ENCODE measurements around the gene RNF207. TPM values are rescaled to one million over a fixed set of nuclear protein-coding genes. Genes with fewer than 3 reads are reported as not detected.

RNF207 gene
- total RNA-seq, 1 donor from 2014 or later, result 5.6 TPM

GRCh38 chr1:6199298-6200187 lies 6.4 kb upstream of the RNF207 start, which contains the start of gene RPL22:
Gene RPL22 (minus strand): TSS chr1:6199595. CDS start chr1:6199573, 22 bp downstream.
- H3K27me3 Mint-ChIP-seq (ENCODE audit: unreplicated experiment), result no peaks in the 10 kb centered on the region

DNA sequence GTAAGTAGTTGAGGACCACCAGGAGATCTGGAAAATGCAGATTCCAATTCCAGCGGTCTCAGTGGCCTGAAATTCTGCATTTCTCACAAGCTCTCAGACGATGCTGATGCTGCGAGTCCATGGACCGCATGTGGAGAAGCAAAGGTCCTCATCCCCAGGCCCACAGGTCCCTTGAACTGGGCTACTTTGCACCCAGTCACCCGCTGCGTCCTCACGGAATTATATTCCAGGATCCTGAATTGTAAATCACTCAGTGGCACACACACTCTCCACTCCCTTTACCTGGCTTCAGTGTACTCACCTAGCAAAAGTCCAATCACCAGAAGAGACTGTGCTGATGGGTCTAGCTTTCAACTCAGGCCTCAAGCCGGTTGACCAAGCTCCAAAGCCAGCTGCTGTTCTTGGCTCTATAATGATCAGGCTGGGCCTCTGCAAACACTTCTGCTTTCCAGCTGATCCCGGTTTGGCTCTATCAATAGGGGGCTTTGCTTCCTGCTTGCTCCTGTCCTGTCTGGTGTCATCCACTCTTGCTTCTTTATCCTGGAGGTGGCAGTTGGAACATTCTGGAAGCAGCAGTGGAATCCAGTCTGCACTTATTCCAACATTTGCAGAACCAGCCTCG lies 5.6 kb upstream of the RNF207 start:
- Mint-ChIP-seq H3K27me3 (ENCODE audit: unreplicated experiment) (no peaks in the 10 kb centered on the region), H3K9me3 (ENCODE audit: unreplicated experiment) (peaks cover 5% of the 10 kb centered on the region), H3K27ac (ENCODE audit: unreplicated experiment) (peak overlapping the region; percentile 97), H3K4me3 (ENCODE audit: unreplicated experiment) (peak overlapping the region; percentile 81), H3K36me3 (ENCODE audit: unreplicated experiment) (no peaks in the 10 kb centered on the region), H3K4me1 (ENCODE audit: low read depth, unreplicated experiment) (peaks cover 24% of the 10 kb centered on the region)
- no peak for DNase-seq
- TF ChIP-seq, protein P1, sequence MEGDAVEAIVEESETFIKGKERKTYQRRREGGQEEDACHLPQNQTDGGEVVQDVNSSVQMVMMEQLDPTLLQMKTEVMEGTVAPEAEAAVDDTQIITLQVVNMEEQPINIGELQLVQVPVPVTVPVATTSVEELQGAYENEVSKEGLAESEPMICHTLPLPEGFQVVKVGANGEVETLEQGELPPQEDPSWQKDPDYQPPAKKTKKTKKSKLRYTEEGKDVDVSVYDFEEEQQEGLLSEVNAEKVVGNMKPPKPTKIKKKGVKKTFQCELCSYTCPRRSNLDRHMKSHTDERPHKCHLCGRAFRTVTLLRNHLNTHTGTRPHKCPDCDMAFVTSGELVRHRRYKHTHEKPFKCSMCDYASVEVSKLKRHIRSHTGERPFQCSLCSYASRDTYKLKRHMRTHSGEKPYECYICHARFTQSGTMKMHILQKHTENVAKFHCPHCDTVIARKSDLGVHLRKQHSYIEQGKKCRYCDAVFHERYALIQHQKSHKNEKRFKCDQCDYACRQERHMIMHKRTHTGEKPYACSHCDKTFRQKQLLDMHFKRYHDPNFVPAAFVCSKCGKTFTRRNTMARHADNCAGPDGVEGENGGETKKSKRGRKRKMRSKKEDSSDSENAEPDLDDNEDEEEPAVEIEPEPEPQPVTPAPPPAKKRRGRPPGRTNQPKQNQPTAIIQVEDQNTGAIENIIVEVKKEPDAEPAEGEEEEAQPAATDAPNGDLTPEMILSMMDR (IDR thresholded peaks at IDR 0.05; ENCODE audit: partially characterized antibody, unreplicated experiment), result no peak

More at GRCh38 chr1:6199298-6200187, 6.4 kb upstream of the RNF207 start, which contains the start of gene RPL22:
- Mint-ChIP-seq H3K4me3 (ENCODE audit: unreplicated experiment) (peak within 1 kb of the TSS; percentile 94), H3K9me3 (ENCODE audit: unreplicated experiment) (peaks cover 5% of the 10 kb centered on the region), H3K27ac (ENCODE audit: unreplicated experiment) (peak within 1 kb of the TSS; percentile 97), H3K36me3 (ENCODE audit: unreplicated experiment) (no peaks in the 10 kb centered on the region), H3K4me1 (ENCODE audit: low read depth, unreplicated experiment) (peaks cover 24% of the 10 kb centered on the region)
- TF ChIP-seq, protein P1 (IDR thresholded peaks at IDR 0.05; ENCODE audit: partially characterized antibody, unreplicated experiment), result no peak
- peak; percentile 97 for DNase-seq

DNA sequence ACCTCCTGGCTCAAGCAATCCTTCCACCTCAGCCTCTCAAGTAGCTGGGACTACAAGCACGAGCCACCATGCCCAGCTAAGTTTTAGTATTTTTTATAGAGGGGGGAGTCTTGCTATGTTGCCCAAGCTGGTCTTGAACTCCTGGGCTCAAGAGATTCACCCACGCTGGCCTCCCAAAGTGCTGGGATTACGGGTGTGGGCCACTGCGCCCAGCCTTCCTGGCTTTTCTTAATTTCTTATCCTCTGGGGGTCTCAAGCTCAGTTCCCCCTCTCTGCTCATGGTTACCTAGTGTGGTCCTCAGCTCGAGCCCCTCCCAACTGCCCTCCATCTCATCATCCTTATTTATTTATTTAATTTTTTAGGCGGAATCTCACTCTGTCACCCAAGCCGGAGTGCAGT lies 3.7 kb upstream of the RNF207 start:
- Mint-ChIP-seq H3K27me3 (ENCODE audit: unreplicated experiment) (no peaks in the 10 kb centered on the region), H3K36me3 (ENCODE audit: unreplicated experiment) (no peaks in the 10 kb centered on the region), H3K4me3 (ENCODE audit: unreplicated experiment) (no peak overlapping the region), H3K9me3 (ENCODE audit: unreplicated experiment) (peaks cover 7% of the 10 kb centered on the region), H3K27ac (ENCODE audit: unreplicated experiment) (no peak overlapping the region), H3K4me1 (ENCODE audit: low read depth, unreplicated experiment) (peaks cover 23% of the 10 kb centered on the region)
- TF ChIP-seq, protein P1 (IDR thresholded peaks at IDR 0.05; ENCODE audit: partially characterized antibody, unreplicated experiment), result no peak
- DNase-seq, result no peak

GRCh38 chr1:6206520-6206855 lies 569 bp downstream of the RNF207 start:
- Mint-ChIP-seq H3K27ac (ENCODE audit: unreplicated experiment) (no peak overlapping the region), H3K9me3 (ENCODE audit: unreplicated experiment) (peaks cover 5% of the 10 kb centered on the region), H3K27me3 (ENCODE audit: unreplicated experiment) (peaks cover 4% of the 10 kb centered on the region), H3K4me3 (ENCODE audit: unreplicated experiment) (no peak overlapping the region), H3K36me3 (ENCODE audit: unreplicated experiment) (no peaks in the 10 kb centered on the region), H3K4me1 (ENCODE audit: low read depth, unreplicated experiment) (no peaks in the 10 kb centered on the region)
- DNase-seq, result no peak
- TF ChIP-seq, protein P1 (IDR thresholded peaks at IDR 0.05; ENCODE audit: partially characterized antibody, unreplicated experiment), result no peak

All from glutamatergic neuron (in vitro differentiated cells).